Measurements from ENCODE around the gene SLC35E4. TPM values are rescaled to one million over a fixed set of nuclear protein-coding genes. Genes with fewer than 3 reads are reported as not detected.

Gene SLC35E4
- total and polyA plus RNA-seq, 9 of the 15 experiments (the other 6 are each of a cell fraction or from before 2014, with no cell fraction given) = 0.06 to 2.3 (median 0.86) TPM; not detected in 1

- Histone ChIP-seq H4K20me1 (replicated peaks; ENCODE audit: control insufficient read depth, insufficient read depth, low read length) (no peaks in the 10 kb centered on the region), H3K9me3 (replicated peaks; ENCODE audit: control insufficient read depth, insufficient read depth, low read depth, low read length) (no peaks in the 10 kb centered on the region), H3K9ac (ENCODE audit: insufficient read depth in 1 of 2, low read depth in 2 of 2, low read length in 2 of 2) (no peak overlapping the region), H3K4me3 (no peak overlapping the region), H3K4me2 (ENCODE audit: insufficient read depth, low read length) (no peak overlapping the region), H3K36me3 (ENCODE audit: control insufficient read depth, insufficient read depth, low read length) (no peaks in the 10 kb centered on the region), H3K9me1 (ENCODE audit: control insufficient read depth, insufficient read depth, low read length) (no peaks in the 10 kb centered on the region), H2AFZ (ENCODE audit: low read depth, low read length) (no peak overlapping the region), H3K27ac (ENCODE audit: extremely low read depth, low read depth, low read length) (no peak overlapping the region), H3K4me1 (replicated peaks in 1 of 2; ENCODE audit: control insufficient read depth in 2 of 2, insufficient read depth in 2 of 2, low read length in 2 of 2) (peaks cover 17 to 25% of the 10 kb centered on the region in 2 experiments; a peak in 4 of 5 replicates), H3K27me3 (ENCODE audit: control insufficient read depth in 2 of 2, insufficient read depth in 2 of 2, low read length in 2 of 2) (no peaks in the 10 kb centered on the region), H3K79me2 (ENCODE audit: control insufficient read depth, insufficient read depth, low read length) (no peaks in the 10 kb centered on the region)
- WGBS (ENCODE audit: insufficient coverage, low coverage, missing lambda C conversion rate) = 49% methylated on average over 3 of the region's 3 CpGs
- DNase-seq (ENCODE audit: extremely low read depth in 1 of 4, low spot score in 3 of 4) (no peak), ATAC-seq (no peak), FAIRE-seq (no peak)
- no TSS peak for BruUV-seq (replicated peaks)
- ChIA-PET CTCF (ENCODE audit: low intra/inter-chr PET ratio) (no interaction called here), POLR2A (no interaction called here)
- intact Hi-C loops (cut with micrococcal nuclease) (no loop called here), in situ Hi-C loops (cut with MboI) (no loop called here)
- TF ChIP-seq NR3C1 (CRISPR knock-in tag; IDR thresholded peaks at IDR 0.05) (no peak), TAF9B (IDR thresholded peaks at IDR 0.05; ENCODE audit: partially characterized antibody) (no peak), XRCC3 (IDR thresholded peaks at IDR 0.05) (no peak), HIVEP1 (CRISPR knock-in tag; IDR thresholded peaks at IDR 0.05) (no peak), IRF2 (CRISPR knock-in tag; IDR thresholded peaks at IDR 0.05) (no peak), ZBTB49 (CRISPR knock-in tag; IDR thresholded peaks at IDR 0.05; ENCODE audit: borderline replicate concordance) (no peak), SMAD3 (CRISPR knock-in tag; conservative IDR thresholded peaks at IDR 0.05) (no peak), HDAC8 (tag; IDR thresholded peaks at IDR 0.05) (no peak), ATF4 (CRISPR knock-in tag; IDR thresholded peaks at IDR 0.05) (no peak), GTF3C2 (IDR thresholded peaks at IDR 0.05; ENCODE audit: borderline replicate concordance, extremely low read depth, insufficient read length) (no peak), TRIM25 (IDR thresholded peaks at IDR 0.05; ENCODE audit: borderline replicate concordance) (no peak)
Observed at GRCh38 chr22:30647536-30647935, 12.0 kb downstream of the SLC35E4 start.
